Gastroesophageal sphincter (tissue), 4 donors: Measurements from ENCODE around the gene MAK. TPM values are rescaled to one million over a fixed set of nuclear protein-coding genes. Genes with fewer than 3 reads are reported as not detected.

ENCODE experiments used
- ATAC-seq: fragments of 150-250 bp; one replicate; pipeline ENCODE4 v1.9.1; 2016; ENCODE audit warnings: mild to moderate bottlenecking, moderate library complexity
- H3K27ac ChIP-seq, 4 donors: fragments of 200-600 bp; sonication (generic) in 3 of 4; 1 replicate in 3 of 4; 2 replicates in 1 of 4; pipeline ENCODE4 v1.5.1; 2016 to 2019
- H3K27me3 ChIP-seq: fragments of 200-600 bp; sonication (generic); one replicate; pipeline ENCODE4 v1.5.1; 2019
- H3K36me3 ChIP-seq, 2 donors: fragments of 200-600 bp; sonication (generic); one replicate each; pipeline ENCODE4 v1.5.1; 2019; ENCODE audit warnings: control low read depth in 1 of 2
- H3K4me1 ChIP-seq, 3 donors: fragments of 200-600 bp; sonication (generic); 1 replicate in 2 of 3; 2 replicates in 1 of 3; pipeline ENCODE4 v1.5.1; 2016 to 2019; ENCODE audit warnings: control low read depth in 2 of 3
- H3K4me3 ChIP-seq, 2 donors: fragments of 200-600 bp; sonication (generic); one replicate each; pipeline ENCODE4 v1.5.1; 2019; ENCODE audit warnings: mild to moderate bottlenecking in 1 of 2, moderate library complexity in 1 of 2
- H3K9me3 ChIP-seq, 3 donors: fragments of 200-600 bp; sonication (generic); one replicate each; pipeline ENCODE4 v1.5.1; 2017 to 2019; ENCODE audit warnings: control low read depth in 2 of 3
- CTCF ChIP-seq, 4 experiments: fragments of 200-600 bp in 2 of 4; fragments of 450-650 bp in 2 of 4; sonication (generic) in 1 of 4; IDR thresholded peaks; one replicate each; pipeline ENCODE4 v1.5.1; 2017 to 2019; ENCODE audit warnings: antibody characterized with exemption in 4 of 4, mild to moderate bottlenecking in 2 of 4, moderate library complexity in 2 of 4
- EP300 ChIP-seq: sonication (generic); formaldehyde crosslinking; IDR thresholded peaks from one replicate; pipeline ENCODE4 v1.6.1; 2017; ENCODE audit warnings: antibody characterized with exemption, mild to moderate bottlenecking
- POLR2A ChIP-seq, 2 donors: fragments of 450-650 bp; IDR thresholded peaks; one replicate each; pipeline ENCODE4 v1.6.1; 2017; ENCODE audit warnings: antibody characterized with exemption in 2 of 2, mild to moderate bottlenecking in 2 of 2, moderate library complexity in 1 of 2
- POLR2AphosphoS5 ChIP-seq: sonication (generic); formaldehyde crosslinking; IDR thresholded peaks from one replicate; pipeline ENCODE4 v1.6.1; 2017; ENCODE audit warnings: antibody characterized with exemption
- WGBS, 2 donors: methylation state at CpG; one replicate each; pipeline ENCODE4 v1.1.5; 2018; ENCODE audit warnings: low coverage in 1 of 2; 5-methylcytosine and 5-hydroxymethylcytosine counted together
- total RNA-seq, 4 donors: library from RNA; depleted of rRNA; stranded (reverse); fragments of >200 nt; gene quantifications; one replicate each; pipeline ENCODE4 v1.1.0, GENCODE V29; 2016

Gene MAK
- total RNA-seq, 4 donors from 2014 or later: 0.07 to 0.67 TPM; not detected in 2

DNA sequence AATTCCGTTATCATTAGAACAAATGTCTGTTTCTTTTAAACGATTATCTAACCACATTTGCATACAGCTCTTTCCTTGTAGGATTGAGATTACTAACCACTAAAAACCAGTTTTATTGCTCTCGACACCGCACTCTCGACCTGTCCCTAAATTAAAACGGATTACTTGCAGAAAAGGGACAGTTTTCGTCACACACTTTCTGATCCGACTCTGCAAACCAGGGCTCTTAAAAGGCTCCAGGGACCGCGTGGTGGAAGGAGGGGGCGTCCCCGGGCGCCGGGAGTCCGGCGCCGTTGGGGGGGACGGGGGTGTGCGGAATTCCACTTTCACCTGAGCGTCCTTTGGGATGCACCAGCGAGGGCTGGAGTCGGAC, 731 bp downstream of the MAK start:
- TF ChIP-seq CTCF (IDR thresholded peaks at IDR 0.05): no peak
- TF ChIP-seq POLR2AphosphoS5: no peak
- TF ChIP-seq EP300: no peak
- no peak for TF ChIP-seq POLR2A (IDR thresholded peaks at IDR 0.05)
- peaks cover 44% of the 10 kb centered on the region for H3K27me3 ChIP-seq
- WGBS, 2 donors: 4% methylated on average over 6 of the region's 22 CpGs; no CpG with 5 or more reads in 1 of the 2 donors

GRCh38 chr6:10837009-10837621, 1.2 kb downstream of the MAK start:
- TF ChIP-seq POLR2AphosphoS5: no peak
- TF ChIP-seq POLR2A (IDR thresholded peaks at IDR 0.05): no peak
- TF ChIP-seq EP300: no peak
- TF ChIP-seq CTCF (IDR thresholded peaks at IDR 0.05): no peak

More for the DNA sequence above, 731 bp downstream of the MAK start:
- Histone ChIP-seq H3K4me1 (peaks cover 0 to 24% (median 9%) of the 10 kb centered on the region in 3 donors), H3K4me3 (peak overlapping the region; percentile 36 to 67), H3K9me3 (peaks cover 0 to under 1% (median 0%) of the 10 kb centered on the region in 3 donors), H3K36me3 (no peaks in the 10 kb centered on the region), H3K27ac (peak overlapping the region in 1 of 4 donors; percentile 67)
- ATAC-seq: no peak

GRCh38 chr6:10834823-10835222, 3.5 kb downstream of the MAK start:
- TF ChIP-seq EP300 (no peak), POLR2AphosphoS5 (no peak), POLR2A (IDR thresholded peaks at IDR 0.05) (no peak)
- Histone ChIP-seq H3K27ac (no peak overlapping the region), H3K4me3 (no peak overlapping the region), H3K9me3 (no peaks in the 10 kb centered on the region), H3K36me3 (peaks cover 0 to 3% of the 10 kb centered on the region in 2 donors), H3K27me3 (peaks cover 44% of the 10 kb centered on the region), H3K4me1 (peaks cover 0 to 24% (median 9%) of the 10 kb centered on the region in 3 donors)
- 96 to 100% methylated on average over 6 to 11 of the region's 11 CpGs for WGBS, 2 donors
- no peak for ATAC-seq

More at GRCh38 chr6:10837009-10837621, 1.2 kb downstream of the MAK start:
- Histone ChIP-seq H3K27me3 (peaks cover 44% of the 10 kb centered on the region), H3K4me3 (peak overlapping the region; percentile 36 to 67), H3K27ac (no peak overlapping the region), H3K9me3 (no peaks in the 10 kb centered on the region), H3K36me3 (no peaks in the 10 kb centered on the region), H3K4me1 (peaks cover 0 to 24% (median 9%) of the 10 kb centered on the region in 3 donors)
- WGBS, 2 donors: 6 to 12% methylated on average over 18 to 20 of the region's 20 CpGs
- ATAC-seq: no peak

DNA sequence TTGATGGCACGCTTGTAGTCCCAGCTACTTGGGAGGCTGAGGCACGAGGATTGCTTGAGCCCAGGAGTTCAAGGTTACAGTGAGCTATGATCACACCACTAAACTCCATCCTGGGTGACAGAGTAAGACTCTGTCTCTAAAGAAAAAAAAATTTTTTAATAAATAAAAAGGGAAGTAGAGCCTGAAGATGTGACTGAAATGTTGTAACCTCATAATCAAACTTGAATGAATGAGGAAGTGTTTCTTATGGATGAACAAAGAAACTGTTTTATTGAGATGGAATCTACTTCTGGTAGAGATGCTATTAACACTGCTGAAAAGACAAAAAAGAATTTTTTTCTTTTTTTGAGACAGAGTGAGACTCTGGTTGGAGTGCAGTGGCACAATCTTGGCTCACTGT, 6.7 kb downstream of the MAK start:
- TF ChIP-seq POLR2AphosphoS5: no peak
- TF ChIP-seq EP300: no peak
- no peak for TF ChIP-seq CTCF (IDR thresholded peaks at IDR 0.05)
- no peak for TF ChIP-seq POLR2A (IDR thresholded peaks at IDR 0.05)
- H3K27me3 ChIP-seq: peaks cover 25% of the 10 kb centered on the region
- ATAC-seq: no peak
- no peaks in the 10 kb centered on the region for H3K4me1 ChIP-seq
- no peak overlapping the region for H3K27ac ChIP-seq
- H3K36me3 ChIP-seq: peaks cover 0 to 5% of the 10 kb centered on the region in 2 donors
- WGBS, 2 donors: 94% methylated on average over 2 of the region's 2 CpGs; no CpG with 5 or more reads in 1 of the 2 donors
- H3K4me3 ChIP-seq: no peak overlapping the region
- no peaks in the 10 kb centered on the region for H3K9me3 ChIP-seq

GRCh38 chr6:10824819-10825218, 13.5 kb downstream of the MAK start:
- Histone ChIP-seq H3K9me3 (no peaks in the 10 kb centered on the region), H3K36me3 (peaks cover 0 to 3% of the 10 kb centered on the region in 2 donors), H3K4me1 (no peaks in the 10 kb centered on the region), H3K27me3 (no peaks in the 10 kb centered on the region), H3K4me3 (no peak overlapping the region), H3K27ac (no peak overlapping the region)
- 87 to 97% methylated on average over 6 of the region's 6 CpGs for WGBS, 2 donors
- no peak for ATAC-seq
- TF ChIP-seq CTCF (IDR thresholded peaks at IDR 0.05): no peak
- no peak for TF ChIP-seq POLR2AphosphoS5
- no peak for TF ChIP-seq EP300
- no peak for TF ChIP-seq POLR2A (IDR thresholded peaks at IDR 0.05)
